ENCODE results near the gene MSANTD3.
"Not testable (repeated sequence)": the region's sequence is repeated elsewhere in the genome, so short reads cannot be mapped to it uniquely, and the experiment has no call there.

The MSANTD3 gene, protein sequence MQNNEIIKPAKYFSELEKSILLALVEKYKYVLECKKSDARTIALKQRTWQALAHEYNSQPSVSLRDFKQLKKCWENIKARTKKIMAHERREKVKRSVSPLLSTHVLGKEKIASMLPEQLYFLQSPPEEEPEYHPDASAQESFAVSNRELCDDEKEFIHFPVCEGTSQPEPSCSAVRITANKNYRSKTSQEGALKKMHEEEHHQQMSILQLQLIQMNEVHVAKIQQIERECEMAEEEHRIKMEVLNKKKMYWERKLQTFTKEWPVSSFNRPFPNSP

DNA sequence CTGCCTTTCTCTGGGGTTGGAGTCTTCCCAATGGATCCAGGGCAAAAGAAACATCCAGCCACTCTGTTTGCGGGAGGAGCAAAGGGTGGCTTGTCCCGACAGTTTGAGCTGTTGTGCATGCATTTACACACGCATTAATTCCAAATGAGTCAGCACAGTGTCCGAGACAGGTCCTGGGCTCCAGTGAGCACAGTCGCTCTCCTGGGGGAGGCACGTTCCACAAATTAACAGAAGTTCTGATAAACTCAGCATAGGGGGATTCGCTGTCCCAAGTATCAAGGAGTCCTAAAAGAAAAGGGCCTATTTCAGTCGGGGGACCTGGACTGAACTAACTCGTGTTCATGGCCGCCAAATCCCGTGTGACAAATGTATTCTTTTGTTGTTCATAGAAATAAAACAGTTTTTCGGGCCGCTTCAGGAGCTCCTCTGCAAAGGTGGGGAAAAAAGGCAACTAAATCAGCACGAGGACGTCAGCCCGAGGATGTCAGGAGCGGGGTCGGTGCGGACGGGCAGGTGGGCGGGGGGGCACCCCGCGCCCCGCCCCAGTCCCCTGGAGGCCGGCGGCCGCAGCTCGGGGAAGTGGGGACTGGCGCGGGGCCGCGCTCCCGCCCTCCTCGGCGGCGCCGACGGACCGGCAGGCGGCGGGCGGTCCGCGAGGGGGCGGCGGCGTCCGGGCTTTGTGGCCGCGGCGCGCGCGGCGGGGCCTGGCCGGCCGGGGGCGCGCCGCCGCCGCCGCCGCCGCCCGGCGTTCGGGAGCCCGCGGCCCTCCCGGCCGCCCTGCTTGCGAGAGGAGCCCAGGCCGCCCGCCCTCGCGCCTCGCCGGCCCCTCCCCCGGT lies at the start of gene MSANTD3:
Gene MSANTD3 (plus strand): TSS at position 614 of the 836 bp plus-strand sequence. CDS start 14,796 bp downstream, outside the sequence.
- in situ Hi-C loops (cut with HindIII; ENCODE audit: low sequenced_read_pairs): no loop called here

- in situ Hi-C loops (cut with HindIII; ENCODE audit: low sequenced_read_pairs): no loop called here
These were observed 47.1 kb upstream of the MSANTD3 start for GRCh38 chr9:100379862-100380261.

DNA sequence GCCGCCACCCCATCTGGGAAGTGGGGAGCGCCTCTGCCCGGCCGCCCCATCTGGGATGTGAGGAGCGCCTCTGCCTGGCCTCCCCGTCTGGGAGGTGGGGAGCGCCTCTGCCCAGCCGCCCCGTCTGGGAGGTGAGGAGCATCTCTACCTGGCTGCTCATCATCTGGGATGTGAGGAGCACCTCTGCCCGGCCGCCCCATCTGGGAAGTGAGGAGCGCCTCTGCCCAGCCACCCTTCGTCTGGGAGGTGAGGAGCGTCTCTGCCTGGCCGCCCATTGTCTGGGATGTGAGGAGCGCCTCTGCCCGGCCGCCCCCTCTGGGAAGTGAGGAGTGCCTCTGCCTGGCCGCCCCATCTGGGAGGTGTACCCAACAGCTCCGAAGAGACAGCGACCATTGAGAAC lies 34.0 kb upstream of the MSANTD3 start:
- in situ Hi-C loops (cut with HindIII; ENCODE audit: low sequenced_read_pairs): not testable (repeated sequence)

- in situ Hi-C loops (cut with HindIII; ENCODE audit: low sequenced_read_pairs): no loop called here
These were observed 32.8 kb upstream of the MSANTD3 start for GRCh38 chr9:100394032-100394695.

- in situ Hi-C loops (cut with HindIII; ENCODE audit: low sequenced_read_pairs): no loop called here
These were observed 32.1 kb upstream of the MSANTD3 start for GRCh38 chr9:100394816-100395215.

DNA sequence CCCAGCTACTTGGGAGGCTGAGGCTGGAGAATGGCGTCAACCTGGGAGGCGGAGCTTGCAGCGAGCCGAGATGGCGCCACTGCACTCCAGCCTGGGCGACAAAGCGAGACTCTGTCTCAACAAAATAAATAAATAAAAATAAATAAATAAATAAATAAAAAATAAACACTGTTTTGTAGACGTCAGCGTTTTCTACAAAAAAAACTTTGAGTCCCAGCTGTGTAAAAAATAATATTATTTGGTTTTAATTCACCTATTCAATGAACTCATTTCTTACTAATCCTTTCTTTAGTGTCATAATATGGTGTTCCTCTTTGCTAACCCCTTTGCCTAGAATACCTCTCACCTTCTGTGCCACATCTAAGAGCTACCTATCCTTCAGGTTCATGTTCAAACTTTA lies 30.2 kb upstream of the MSANTD3 start:
- in situ Hi-C loops (cut with HindIII; ENCODE audit: low sequenced_read_pairs): no loop called here

DNA sequence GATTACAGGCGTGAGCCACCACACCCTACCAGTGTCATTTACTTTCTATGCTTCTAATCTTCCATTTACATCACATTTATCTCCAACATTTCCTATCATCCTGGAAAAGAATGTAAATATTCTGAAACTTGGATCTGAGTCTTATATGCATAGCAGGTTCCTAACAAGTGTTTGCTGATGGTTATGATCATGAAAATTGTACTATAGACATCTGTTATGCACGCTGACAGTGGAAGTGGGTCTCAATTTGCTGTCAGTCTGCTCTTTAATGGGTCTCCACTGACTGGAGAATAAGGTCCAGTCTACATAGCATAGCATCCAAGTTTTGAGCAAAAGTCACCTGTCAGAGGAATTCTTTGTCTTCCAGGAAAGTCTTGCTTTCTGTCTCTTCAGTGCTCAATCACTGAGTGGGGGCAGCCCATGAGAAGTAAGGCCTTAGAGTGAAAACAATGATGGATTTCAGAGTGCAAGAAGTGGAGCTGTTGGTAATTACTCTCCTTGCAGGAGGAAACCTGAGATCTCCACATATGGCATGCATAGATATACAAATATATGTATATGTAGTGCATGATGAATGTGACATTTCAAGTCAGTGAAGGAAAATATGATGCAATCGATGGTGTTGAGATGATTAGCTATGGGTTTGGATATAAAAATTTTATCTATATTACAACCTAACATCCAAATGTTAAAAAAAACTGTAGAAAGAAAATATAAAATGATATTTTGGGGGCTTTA lies 29.2 kb upstream of the MSANTD3 start:
- in situ Hi-C loops (cut with HindIII; ENCODE audit: low sequenced_read_pairs): no loop called here

- in situ Hi-C loops (cut with HindIII; ENCODE audit: low sequenced_read_pairs): no loop called here
These were observed 25.9 kb upstream of the MSANTD3 start for GRCh38 chr9:100401042-100401441.

DNA sequence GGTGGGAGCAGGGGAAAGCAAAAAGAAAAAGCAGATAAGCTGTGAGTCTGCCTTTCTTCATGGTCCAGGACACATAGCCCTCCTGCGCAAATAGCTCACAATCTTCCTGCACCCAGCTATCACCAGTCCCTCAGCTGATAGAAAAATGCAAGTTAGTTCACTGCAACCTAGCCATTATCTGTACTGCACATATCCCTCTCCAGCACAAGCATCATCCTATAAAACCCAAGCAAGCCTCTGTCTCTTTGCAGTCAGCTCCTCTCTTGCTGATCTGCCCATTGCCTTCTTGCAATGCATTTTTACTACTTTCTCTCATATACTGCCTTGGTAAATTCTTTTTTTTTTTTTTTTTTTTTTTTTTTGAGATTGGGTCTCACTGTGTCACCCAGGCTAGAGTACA lies 20.0 kb upstream of the MSANTD3 start:
- in situ Hi-C loops (cut with HindIII; ENCODE audit: low sequenced_read_pairs): no loop called here

GRCh38 chr9:100408546-100409175 lies 18.3 kb upstream of the MSANTD3 start:
- in situ Hi-C loops (cut with HindIII; ENCODE audit: low sequenced_read_pairs): no loop called here

GRCh38 chr9:100409176-100409556 lies 17.8 kb upstream of the MSANTD3 start:
- in situ Hi-C loops (cut with HindIII; ENCODE audit: low sequenced_read_pairs): no loop called here

- in situ Hi-C loops (cut with HindIII; ENCODE audit: low sequenced_read_pairs): no loop called here
These were observed 15.3 kb upstream of the MSANTD3 start for GRCh38 chr9:100411472-100412283.

DNA sequence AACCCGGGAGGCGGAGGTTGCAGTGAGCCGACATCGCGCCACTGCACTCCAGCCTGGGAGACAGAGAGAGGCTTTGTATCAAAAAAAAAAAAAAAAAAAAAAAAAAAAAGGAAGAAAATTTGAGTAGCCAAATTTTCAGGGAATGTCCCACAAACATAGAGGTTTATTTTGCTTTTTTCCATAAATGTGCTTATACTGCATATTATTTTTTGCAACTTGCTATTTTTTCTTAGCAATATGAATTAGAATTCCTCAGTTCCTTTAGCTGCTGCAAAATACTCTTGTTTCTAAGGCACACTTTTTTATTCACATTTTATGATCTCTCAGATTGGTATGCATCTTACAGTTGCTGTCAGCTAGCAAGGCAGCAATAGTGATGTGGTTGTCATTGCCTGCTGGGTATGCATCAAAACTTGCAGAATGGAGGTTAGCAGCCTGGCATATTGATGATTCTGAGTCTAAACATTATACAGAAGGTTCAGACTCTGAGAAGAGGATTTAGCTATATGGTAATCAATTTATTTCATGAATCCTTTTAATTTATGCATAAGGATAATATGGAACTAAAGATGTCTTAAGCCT lies 13.0 kb upstream of the MSANTD3 start:
- in situ Hi-C loops (cut with HindIII; ENCODE audit: low sequenced_read_pairs): no loop called here

GRCh38 chr9:100417815-100418214 lies 9.1 kb upstream of the MSANTD3 start:
- in situ Hi-C loops (cut with HindIII; ENCODE audit: low sequenced_read_pairs): no loop called here

GRCh38 chr9:100419166-100419565 lies 7.8 kb upstream of the MSANTD3 start:
- in situ Hi-C loops (cut with HindIII; ENCODE audit: low sequenced_read_pairs): no loop called here

DNA sequence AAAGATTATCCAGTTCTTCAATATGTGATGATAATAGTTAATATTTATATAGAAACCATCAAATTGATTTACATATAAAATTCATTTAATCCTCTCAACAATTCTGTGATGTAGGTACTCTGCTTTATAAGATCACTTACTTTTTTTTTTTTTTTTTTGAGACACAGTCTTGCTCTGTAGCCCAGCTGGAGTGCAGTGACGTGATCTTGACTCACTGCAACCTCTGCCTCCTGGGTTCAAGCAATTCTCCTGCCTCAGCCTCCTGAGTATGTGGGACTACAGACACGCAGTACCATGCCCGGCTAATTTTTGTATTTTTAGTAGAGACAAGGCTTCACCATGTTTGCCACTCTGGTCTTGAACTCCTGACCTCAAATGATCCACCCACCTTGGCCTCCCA lies 5.8 kb upstream of the MSANTD3 start:
- in situ Hi-C loops (cut with HindIII; ENCODE audit: low sequenced_read_pairs): not testable (repeated sequence)

- in situ Hi-C loops (cut with HindIII; ENCODE audit: low sequenced_read_pairs): no loop called here
These were observed 1.2 kb upstream of the MSANTD3 start for GRCh38 chr9:100425758-100426157.

GRCh38 chr9:100426189-100426529 lies 784 bp upstream of the MSANTD3 start:
- in situ Hi-C loops (cut with HindIII; ENCODE audit: low sequenced_read_pairs): no loop called here
